ENCODE measurements around the gene SYNDIG1L.

DNA sequence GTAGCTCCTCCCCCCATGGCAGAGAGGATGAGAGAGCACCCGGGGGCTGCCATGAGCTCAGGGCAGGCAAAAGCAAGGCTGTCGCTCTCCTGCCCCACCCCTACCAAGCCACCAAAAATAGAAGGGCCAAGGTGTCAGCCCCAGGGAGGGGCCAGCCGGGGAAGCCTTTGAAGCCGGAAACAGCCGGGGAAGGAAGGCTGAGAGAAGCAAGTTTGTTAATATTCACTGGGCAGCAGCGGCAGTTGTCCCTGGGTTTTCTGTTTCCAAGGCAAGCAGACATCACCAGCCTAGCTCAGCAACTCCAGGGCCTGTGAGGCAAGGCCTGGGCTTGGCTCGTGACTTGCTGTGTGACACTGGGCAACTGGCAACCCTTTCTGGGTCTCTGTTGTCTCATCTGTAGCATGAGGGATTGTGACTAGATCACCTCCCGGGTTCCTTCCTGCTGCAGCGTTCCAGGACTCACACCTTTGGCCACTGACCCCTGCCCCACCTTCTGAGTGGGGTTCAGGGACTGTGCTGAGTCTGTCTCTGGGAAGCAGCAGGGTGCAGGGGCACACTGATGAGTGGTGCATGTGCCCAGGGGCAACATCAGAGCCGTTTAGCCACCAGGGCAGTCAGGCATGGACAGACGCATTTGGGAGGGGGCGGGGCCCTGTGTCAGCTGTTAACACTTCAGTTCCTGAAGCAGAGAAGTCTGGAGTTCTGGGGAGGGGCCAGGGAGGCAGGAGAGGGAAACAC is 24.3 kb downstream of the SYNDIG1L start:
- no peak for TF ChIP-seq GATA2 (IDR thresholded peaks at IDR 0.05; ENCODE audit: low read depth, low read length)
- TF ChIP-seq GATA3 (IDR thresholded peaks at IDR 0.05; ENCODE audit: low read depth, low read length) = no peak

Data from SH-SY5Y (cell line).